ENCODE results near the gene EIF1. TPM values are rescaled to one million over a fixed set of nuclear protein-coding genes. Genes with fewer than 3 reads are reported as not detected.

The EIF1 gene
- 725 TPM for total RNA-seq

DNA sequence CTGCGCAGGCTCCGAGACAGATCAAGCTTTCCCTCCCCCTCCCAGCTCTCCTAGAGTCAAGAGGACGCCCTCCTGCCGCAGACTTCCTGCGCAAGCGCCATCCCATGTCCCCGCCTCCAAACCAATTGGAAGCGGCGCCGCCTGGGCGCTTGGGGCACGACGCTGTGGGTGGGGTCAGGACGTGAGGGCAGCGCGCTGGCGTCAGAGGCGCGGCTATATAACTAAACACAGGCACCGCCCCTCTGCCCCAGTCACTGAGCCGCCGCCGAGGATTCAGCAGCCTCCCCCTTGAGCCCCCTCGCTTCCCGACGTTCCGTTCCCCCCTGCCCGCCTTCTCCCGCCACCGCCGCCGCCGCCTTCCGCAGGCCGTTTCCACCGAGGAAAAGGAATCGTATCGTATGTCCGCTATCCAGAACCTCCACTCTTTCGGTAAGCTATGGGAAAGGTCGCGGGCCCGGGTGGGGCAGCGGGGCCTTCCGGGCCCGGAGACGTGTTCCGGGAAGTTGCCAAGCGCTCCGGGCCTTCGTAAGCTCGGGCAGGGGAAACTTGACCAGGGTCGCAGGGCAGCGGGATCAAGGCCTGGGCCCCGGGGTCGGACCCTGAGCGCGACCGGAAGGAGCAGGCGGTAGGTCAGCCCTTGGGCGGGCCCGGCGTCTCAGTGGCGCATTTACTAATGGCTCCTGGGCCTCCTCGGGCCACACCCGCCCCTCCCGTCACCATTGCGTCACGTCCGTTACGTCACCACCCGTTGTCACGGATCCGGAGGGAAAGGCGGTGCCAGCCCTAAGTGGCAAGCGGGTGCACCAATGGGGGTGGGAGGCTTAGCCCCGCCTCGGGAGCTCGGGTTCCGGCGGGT lies at the start of gene EIF1:
EIF1 (plus strand) TSS at position 245 of the 856 bp plus-strand sequence; CDS start at position 399, 154 bp downstream.
- ATAC-seq: peak; percentile 86

DNA sequence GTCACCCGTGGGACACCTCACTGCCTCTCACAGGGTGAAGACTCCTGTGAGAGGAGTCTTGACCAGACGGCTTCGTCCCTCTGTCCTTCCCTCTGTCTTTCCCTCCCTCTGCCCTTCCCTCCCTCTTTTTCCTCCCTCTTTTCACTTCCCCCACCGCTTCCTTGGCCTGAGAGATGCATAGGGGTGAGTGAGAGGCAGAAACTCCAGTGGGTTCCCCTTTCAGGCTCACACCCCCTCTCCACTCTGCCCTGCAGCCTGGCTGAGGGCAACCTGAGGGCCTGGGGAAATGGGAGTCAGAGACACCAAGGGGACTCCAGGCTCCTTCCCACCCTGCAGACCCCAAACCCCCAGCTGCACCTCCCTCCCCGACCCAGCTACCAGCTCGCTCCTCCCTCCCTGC lies 49.7 kb upstream of the EIF1 start:
- ATAC-seq: no peak

DNA sequence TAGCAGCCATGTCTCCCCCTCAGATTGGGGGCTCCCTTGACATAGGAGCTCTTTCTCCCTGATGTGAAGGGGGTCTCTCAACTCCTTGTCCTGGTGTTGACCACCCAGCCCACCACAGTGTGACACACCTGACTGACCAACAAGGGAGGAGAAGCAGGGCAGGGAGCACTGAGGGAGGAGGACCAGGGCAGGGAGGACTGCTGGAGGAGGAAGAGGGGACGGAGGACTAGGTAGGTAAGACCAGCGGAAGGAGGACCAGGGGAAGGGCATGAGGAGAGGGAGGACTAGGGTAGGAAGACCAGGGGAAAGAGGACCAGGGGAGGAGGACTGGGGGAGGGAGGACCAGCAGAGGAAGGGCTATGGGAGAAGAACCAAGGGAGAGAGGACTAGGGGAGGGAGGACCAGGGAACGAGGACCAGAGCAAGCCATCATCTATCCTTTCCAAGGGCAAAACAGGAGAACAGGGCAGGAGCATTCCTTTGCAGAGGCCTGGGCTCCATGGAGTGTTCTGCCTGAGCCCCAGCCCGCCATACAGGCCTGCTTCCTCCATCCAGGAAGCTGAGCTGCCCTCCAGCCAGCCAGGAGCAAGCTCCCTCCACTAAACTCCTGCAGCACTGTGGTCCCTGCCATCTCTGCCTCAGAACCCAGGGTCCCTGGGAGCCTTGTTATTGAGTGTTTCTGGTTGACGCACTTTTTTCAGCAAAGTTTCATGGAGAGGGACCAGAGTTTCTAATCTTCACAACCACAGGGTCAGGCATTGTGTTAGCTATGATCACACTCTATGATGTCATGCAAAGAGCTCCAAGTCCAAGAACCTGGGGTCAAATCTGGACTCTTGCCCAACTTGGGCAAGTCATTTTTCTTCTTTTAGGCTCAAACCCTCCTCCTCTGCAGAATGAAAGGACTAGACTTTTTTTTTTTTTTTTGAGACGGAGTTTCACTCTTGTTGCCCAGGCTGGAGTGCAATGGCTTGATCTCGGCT lies 48.9 kb upstream of the EIF1 start:
- ATAC-seq: no peak

DNA sequence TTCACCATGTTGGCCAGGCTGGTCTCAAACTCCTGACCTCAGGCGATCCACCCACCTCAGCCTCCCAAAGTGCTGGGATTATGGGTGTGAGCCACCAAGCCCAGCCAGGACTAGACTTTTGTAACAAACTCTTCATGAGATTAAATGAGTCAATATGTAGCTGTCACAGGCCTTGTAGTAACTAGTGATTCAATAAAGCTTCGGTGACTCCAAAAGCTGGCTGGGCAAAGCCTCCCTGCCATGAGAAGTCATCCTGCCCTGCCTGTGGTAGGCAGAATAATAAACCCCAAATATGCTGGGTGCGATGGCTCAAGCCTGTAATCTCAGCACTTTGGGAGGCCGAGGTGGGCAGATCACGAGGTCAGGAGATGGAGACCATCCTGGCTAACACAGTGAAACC lies 48.1 kb upstream of the EIF1 start:
- peak; percentile 47 for ATAC-seq

DNA sequence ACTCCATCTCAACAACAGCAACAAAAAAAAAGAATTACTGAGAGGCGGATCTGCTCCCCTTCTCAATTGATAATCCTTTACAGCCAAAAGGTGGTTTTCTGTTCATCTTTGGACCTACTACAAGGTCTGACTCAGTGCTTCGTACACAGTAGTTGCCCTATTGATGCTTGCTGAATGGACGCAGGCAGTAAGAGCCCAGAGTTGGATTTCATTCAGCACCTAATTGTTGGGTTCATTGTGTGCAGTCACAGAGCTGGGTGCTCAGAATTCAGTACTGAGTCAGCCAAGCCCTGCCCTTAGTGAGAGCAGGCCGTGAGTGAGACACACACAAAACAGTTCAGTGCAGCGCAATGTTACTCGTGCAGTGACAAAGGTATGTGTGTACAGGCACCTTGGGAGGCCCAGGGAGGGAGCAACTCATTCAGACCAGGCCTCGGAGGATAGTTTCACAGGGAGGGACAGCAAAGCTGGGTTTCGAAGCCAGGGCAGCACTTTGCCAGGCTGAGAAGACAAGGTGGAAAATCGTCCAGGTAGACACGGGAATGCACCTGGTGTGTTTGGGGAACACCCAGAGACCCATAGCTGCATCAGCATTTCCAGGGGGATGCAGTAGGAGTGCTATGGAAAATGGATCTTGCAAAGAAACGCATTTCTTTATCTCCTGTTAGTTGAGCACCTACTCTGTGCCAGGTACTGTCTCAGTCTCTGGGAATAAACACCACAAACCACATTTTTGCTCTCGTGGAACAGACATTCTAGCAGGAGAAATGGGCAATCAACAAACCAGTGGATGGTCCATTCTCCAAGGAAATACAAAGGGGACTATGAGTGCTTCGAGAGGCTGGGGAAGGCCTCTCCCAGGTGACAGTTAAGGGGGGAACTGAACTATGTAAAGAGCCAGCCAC lies 46.2 kb upstream of the EIF1 start:
- ATAC-seq: peak; percentile 88

DNA sequence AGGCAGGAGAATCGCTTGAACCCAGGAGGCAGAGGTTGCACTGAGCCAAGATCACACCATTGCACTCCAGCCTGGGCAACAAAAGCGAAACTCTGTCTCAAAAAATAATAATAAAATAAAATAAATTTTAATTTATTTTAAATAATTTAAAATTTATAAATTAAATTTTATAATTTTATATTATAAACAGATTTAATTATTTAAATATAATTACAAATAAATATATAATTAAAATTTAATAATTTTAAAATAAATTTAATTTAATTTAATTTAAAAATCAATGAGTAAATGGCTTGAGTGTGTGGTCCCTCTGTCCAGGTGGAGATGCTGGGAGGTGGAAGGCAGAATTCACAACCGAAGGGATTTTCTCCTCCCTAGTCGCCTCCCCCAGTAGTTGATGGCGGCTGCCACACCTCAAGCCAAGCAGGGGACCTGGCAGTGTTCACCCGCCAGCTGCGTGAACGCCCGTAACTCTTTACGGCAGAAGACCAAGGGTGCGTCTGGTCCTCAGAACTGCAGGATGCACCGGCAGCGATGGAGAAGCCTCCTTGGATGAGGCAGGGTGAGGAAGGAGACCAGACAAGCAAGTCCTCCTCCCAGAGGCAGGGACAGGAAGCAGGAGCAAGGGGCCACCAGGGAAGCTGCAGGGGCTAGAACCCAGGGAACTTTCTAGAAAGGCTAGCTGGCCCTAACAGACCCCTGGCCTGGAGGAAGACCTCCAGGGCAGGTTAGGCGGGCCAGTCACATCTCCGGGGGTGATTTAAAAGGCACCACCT lies 41.5 kb upstream of the EIF1 start:
- ATAC-seq: no peak

DNA sequence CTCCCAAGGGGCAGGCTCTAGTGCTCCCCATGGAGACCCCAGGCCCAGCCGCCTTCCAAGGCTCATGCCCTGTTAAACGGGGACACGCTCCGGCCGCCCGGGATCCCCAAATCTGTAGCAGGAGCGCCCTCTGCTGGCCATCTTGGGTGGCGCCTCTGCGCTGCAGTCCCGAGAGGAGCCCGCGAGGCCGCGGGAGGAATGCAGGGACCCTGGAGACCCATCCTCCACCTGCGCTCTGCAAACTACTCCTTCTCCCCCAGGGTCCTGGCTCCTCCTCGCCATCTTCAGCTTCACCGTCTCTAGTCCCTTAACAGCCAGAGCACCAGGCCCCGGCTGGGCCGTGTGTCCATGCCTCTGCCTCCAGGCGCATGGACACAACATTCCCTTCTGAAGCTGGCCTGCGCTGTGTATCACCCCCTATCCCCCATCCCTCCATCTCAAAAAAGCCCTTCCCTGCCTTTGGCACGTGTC lies 40.7 kb upstream of the EIF1 start:
- ATAC-seq: peak; percentile 56

DNA sequence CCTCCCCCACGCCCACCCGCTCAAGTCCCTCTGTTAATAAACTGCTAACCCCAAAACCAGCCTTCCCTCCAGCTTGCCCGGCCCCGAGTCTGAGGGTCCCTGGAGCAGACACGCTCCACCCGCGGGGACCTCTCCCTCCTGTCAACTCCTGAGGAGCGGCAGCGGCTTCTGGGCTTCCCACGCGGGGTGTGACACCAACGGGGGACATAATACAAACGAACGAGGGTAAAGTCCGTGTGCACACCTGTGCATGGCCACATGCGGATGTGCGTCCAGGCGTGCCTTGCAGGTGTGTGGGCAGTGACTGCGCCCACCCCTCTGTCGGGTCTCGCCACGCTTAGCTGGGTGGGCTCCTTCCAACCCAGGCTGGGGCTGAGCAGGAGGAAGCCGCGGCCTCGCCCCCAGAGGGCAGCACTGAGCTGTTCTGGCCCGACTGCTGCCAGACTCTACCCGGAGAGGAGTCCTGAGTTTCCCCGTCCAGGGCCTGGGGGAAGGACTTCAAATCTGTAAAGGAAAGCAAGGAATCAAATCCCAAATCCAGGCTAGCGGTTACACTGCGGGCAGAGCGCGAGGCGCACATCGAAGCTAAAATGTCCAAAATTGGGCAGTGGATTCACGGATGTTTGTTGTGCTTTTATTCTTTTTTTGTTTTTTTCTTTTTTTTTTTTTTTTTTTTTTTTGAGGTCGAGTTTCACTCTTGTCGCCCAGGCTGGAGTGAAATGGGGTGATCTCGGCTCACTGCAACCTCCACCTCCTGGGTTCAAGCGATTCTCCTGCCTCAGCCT lies 40.1 kb upstream of the EIF1 start:
- ATAC-seq: peak; percentile 66

DNA sequence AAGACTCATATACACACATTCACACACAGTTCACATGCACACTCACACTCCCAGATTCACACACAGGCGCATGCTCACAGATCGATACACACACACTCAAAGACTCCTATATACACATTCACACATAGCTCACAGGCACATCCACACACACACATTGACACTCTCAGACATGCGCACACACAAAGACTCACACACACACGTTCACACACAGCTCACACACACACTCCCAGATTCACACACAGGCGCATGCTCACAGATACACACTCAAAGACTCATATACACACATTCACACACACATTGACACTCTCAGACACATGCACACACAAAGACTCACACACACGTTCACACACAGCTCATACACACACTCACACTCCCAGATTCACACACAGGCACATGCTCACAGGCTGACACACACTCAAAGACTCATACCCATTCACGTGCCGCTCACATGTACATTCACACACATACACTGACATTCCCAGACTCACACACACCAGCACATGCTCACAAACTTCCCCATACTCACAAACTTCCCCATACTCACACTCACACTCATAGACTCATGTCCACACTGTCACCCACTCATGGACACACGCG lies 38.7 kb upstream of the EIF1 start:
- no peak for ATAC-seq

DNA sequence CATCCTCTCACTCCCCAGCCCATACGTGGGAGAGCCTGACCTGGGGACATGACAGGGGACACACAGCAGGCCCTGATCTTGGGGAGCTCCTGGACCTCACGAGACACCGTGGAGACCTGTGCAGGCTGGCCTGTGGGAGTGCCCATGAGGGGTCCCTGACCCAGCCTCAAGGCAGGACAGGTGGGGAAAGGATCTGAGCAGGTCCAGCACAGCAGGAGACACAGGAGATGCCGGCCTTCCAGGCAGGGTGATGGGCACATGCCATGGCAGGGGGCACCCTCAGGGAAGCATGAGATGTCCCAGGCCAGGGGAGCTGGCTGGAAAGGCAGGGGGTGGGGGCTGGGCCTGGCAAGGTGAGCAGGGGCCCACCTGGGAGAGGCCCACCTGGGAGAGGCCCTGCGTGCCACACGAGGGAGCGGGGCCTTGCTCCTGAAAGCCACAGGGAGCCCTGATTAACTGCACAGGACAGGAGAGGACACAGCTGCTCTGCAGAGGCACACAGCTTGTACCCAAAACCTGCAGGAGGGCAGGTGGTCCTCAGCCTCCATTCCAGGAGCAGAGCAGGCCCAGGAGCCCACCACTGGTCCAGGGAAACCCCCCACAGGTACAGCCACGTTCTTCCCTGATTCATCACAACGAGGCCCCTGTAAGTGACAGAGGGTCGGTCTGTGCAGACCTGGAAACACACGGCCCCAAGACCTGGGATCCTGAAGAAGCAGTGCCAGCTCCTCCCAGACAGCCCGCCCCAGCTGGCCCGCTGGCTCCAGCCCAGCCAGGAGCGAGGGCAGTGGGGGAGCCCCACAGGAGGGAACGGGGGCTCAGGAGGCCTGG lies 37.7 kb upstream of the EIF1 start:
- no peak for ATAC-seq

DNA sequence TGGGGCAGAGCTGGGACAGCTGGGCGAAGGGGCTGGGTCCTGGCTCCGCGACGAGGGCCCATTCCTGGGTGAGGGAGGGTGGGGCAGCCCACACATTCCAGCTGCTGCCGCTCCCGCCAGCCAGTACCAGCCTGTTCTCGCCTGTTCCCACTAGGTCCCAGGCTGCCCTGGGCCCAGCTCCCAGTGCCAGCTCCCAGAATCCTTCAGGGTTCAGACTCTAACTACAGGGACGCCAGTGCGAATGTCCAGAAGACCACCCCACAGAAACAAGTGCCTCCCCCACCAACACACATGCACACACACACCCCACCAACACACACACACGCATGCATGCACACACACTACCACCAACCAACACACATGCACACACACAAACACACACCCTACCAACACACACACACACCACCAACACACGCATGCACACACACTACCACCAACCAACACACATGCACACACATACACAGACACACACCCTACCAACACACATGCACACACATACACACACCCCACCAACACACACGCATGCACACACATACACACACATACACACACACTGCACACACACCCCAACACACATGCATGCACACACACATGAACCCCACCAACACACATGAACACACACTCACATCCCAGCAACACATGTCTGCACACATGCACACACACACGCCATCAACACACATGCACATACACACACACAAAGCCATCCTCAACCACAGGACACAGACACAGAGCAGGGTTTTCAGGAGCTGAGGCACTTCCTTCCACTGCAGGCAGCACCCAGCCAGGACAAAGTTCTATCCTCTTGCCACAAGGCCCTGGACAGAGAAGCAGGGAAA lies 36.8 kb upstream of the EIF1 start:
- peak; percentile 58 for ATAC-seq

DNA sequence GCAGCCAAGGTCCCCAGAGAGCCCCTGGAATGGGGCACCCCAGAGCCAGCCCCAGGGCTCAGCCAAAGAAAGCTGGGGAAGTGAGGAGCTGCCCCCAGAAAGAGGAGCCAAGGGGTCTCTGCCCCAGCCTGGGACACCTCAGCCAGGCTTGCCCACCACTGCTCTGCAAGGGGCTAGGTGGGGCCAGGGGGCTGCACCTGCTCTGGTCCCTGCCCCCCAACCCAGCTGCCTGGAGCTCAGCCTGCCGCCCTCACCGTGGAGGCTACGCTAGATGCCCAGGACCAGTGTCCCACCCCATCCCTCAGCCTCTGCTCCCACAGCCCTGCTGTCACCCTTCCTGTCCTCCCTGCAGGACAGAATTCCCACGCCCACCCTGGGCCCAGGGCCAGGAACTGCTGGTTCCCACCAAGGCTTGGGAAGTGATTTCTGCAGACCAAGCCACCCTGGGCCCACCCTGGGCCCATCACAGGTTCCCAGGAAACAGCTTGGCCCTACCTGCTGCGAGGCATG lies 36.2 kb upstream of the EIF1 start:
- ATAC-seq: no peak

DNA sequence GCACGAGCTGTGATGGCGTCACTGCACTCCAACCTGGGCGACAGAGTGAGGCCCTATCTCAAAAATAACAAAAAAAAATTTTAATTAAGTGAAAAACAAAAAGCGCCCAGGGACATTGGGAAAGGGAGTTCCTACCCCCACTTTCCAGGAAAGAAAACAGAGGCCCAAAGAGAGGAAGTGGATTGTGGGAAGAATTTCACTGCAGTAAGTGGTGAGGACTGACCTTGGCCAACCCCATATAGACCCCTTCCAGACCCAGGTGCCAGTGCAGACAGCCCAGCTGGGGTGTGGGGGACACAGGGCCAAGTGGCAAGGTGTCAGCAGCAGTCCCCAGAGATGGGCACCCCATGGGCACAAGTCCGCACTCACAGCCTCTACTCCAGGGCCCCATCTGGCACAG lies 35.3 kb upstream of the EIF1 start:
- no peak for ATAC-seq

DNA sequence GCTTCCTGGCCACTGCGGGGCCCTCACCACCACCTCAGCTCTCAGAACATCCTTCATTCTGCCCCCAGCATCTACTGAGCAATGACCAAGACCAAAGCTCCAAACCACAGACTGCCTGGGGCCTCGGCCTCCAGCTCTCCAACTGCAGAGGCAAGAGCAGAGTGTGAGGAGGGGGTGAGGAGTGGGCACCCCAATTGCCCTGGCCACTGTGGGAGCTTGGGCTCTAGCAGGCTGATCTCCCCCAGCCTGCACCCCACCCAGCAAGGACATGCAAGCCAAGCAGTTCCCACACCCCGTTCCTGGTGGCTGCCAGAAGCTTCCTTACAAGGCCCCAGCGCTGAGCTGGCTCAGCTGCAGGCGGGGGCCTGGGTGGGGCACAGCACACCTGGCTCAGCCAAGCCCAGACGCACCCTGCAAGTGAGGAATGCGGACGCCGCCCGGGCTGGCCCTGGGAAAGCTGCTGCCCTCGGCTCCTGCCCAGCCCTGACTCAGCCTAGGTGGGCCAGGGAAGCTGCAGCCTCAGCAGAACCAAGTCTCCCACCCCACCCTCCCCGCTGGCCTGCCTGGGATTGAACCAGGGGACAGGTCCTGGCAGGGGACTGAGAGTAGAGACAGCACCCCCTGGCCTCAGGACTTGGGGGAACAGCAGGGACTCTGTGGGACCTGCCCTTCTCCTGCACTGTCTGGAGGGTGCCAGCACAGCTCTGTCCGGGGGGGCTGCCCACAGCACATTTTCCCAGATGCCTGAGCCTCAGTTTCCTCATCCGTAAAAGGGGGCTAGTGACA lies 34.6 kb upstream of the EIF1 start:
- peak; percentile 76 for ATAC-seq

DNA sequence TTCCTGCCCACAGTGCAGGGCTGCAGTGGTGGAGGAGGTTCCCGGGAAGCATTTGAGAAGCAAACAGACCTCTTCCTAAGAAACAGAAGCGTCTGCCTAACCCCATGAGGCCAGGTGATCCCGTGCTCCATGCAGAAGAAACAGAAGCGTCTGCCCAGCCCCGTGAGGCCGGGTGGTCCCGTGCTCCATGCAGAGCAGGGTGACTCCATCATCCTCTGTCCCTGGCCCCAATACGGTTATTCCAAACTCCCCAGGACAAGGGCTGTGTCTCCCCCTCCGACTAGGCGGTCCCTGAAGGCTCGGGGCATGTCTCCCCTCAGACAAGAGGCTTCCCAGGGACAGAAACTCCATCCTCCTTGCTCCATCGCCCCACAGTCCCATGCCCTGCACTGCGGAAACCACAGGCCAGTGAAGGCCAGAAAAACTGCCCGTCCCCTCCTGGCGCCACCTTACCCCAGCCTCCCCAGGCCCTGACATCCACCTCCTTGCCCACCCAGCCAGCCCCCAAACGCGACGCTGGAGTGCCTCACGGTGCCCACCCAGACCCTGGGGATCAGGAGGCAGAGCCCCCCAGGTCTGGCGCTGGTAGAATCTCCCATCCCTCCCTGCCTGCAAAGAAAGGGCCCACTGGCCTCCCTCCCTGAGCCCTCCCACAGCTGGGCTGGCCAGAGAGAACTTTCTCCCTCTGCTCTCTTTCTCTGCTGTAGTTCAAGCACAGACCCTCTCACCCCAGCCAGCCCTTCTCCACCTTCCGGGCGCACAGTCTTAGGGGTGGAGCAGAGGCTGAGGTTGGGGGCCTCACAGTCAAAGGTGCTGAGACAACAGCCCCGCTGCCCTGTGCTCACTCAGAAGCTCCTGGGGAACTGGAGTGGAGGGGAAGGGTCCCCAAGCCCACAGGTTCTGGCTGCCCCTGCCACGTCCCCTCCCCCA lies 33.7 kb upstream of the EIF1 start:
- no peak for ATAC-seq

DNA sequence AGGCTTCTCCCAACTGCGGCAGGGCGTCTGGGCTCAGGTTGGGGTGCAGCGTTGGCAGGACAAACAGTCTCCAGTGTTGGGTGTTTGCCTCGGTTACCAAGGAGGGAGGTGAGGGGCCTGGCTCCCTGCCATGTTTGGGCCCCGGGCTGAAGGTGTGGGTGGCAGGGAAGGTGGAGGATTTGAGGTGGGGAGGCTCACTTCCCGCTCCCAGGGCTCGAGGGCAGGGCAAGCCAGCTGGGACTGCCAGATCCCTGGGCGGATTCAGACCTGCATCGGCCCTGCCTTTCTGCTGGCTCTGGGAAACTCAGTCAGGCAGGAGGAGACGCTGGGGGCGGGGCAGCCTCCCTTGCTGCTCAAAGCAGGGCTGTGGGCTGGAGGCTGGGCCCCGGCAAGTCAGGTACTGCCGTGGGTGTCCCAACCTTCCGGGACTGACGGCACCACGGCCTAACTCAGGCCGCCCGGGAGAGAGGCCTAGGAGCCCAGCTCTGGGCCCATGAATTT lies 33.0 kb upstream of the EIF1 start:
- ATAC-seq: peak; percentile 70
